HG03066 (cell line): Measurements from ENCODE around the gene EEF2KMT.

Source experiments
- ATAC-seq: cut with Tn5 transposase; IDR thresholded peaks from one replicate; pipeline ENCODE4 v1.9.1; 2021; ENCODE audit warnings: low read depth; ENCODE audit not compliant: unreplicated experiment

EEF2KMT gene

GRCh38 chr16:5072334-5073278 is 25.0 kb downstream of the EEF2KMT start:
- ATAC-seq, result no peak

- peak; percentile 75 for ATAC-seq
Observed at GRCh38 chr16:5071681-5072333, 25.8 kb downstream of the EEF2KMT start, which contains the start of gene ALG1. Gene ALG1 (plus strand): TSS chr16:5071843. CDS start chr16:5071850, 7 bp downstream.

GRCh38 chr16:5071341-5071680 is 26.3 kb downstream of the EEF2KMT start:
- ATAC-seq, result no peak

GRCh38 chr16:5070431-5071186 is 27.0 kb downstream of the EEF2KMT start:
- no peak for ATAC-seq

- no peak for ATAC-seq
Observed at GRCh38 chr16:5069854-5070253, 27.7 kb downstream of the EEF2KMT start.

- ATAC-seq, result no peak
Observed at GRCh38 chr16:5069048-5069447, 28.5 kb downstream of the EEF2KMT start.

- no peak for ATAC-seq
Observed at GRCh38 chr16:5066511-5066910, 31.1 kb downstream of the EEF2KMT start.

GRCh38 chr16:5065813-5066212 is 31.8 kb downstream of the EEF2KMT start, which contains the start of gene C16orf89:
Gene C16orf89 (minus strand): TSS chr16:5065956. CDS start chr16:5065908, 48 bp downstream.
- no peak for ATAC-seq

- no peak for ATAC-seq
Observed at GRCh38 chr16:5065326-5065725, 32.3 kb downstream of the EEF2KMT start.

- no peak for ATAC-seq
Observed at GRCh38 chr16:5064915-5065314, 32.7 kb downstream of the EEF2KMT start.

- ATAC-seq, result no peak
Observed at GRCh38 chr16:5062790-5063765, 34.5 kb downstream of the EEF2KMT start.

GRCh38 chr16:5062051-5062450 is 35.5 kb downstream of the EEF2KMT start:
- peak; percentile 81 for ATAC-seq

- no peak for ATAC-seq
Observed at GRCh38 chr16:5060073-5060641, 37.4 kb downstream of the EEF2KMT start.

GRCh38 chr16:5059386-5060072 is 38.1 kb downstream of the EEF2KMT start:
- no peak for ATAC-seq

- ATAC-seq, result no peak
Observed at GRCh38 chr16:5058476-5058875, 39.1 kb downstream of the EEF2KMT start.

- no peak for ATAC-seq
Observed at GRCh38 chr16:5056352-5056751, 41.2 kb downstream of the EEF2KMT start.

- ATAC-seq, result no peak
Observed at GRCh38 chr16:5054876-5055865, 42.4 kb downstream of the EEF2KMT start.

- ATAC-seq, result no peak
Observed at GRCh38 chr16:5046914-5047313, 50.7 kb downstream of the EEF2KMT start.
